Right lung (tissue), 5 donors: Measurements from ENCODE around the gene C5orf46. TPM values are rescaled to one million over a fixed set of nuclear protein-coding genes. Genes with fewer than 3 reads are reported as not detected.
"Not testable (repeated sequence)": the region's sequence is repeated elsewhere in the genome, so short reads cannot be mapped to it uniquely, and the experiment has no call there.

Source experiments
- DNase-seq, 2 donors: peaks; one replicate each; pipeline ENCODE4 v3.0.0-alpha.2; 2013
- polyA plus RNA-seq, 5 donors: library from polyadenylated mRNA; unstranded; fragments of 120-200 nt; gene quantifications; one replicate each; pipeline versions ENCODE4 v1.2.1 to v1.2.3, GENCODE V29; 2013; ENCODE audit warnings: inconsistent platforms in 1 of 5, low replicate concordance in 1 of 5; ENCODE audit not compliant: insufficient read length in 5 of 5, insufficient read depth in 1 of 5

C5orf46 gene
- polyA plus RNA-seq, 5 donors, result 0.94 to 3.8 (median 2.1) TPM

DNA sequence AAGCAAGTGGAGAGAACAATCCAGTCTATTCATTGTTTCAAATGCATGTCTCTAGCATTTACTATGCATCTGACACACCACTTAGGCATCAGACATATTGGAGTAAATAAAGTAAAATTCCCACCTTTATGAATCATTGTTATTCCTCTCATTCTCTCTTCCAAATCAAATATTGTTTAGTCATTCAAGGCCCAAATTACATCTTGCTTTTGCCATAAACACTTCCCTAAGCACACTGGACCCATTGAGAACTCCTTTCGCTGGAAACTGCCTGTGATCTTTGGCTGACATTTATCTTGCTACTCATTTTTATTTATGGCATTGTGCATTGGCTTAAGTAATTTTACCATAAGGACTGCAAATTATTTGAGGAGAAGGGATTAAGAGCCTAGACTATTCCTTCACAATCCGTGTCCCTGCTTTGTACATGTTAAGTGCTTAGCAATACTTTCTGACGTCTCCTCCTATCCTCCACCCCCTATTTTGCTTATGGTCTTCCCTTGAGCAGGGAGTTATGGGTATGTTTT lies 7.4 kb downstream of the C5orf46 start:
- no peak for DNase-seq

DNA sequence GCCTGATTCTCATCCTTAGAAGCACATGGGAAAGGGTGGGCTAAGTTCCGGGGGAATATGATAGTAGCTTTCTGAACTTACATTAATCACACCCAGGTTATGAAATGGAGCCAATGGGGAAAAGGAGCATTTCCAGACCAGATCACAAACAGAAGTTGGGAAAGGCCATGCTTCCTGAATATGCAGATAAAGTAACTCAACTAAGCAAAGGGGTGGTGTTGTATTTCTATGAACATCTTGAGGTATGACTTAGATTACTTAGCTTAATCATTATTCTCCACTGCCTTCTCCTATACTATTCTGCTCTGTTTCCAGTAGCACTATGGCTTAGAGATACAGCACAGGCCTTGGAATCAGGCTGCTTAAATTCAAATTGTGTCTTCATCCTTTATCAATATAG lies 10.5 kb downstream of the C5orf46 start:
- DNase-seq, result no peak

DNA sequence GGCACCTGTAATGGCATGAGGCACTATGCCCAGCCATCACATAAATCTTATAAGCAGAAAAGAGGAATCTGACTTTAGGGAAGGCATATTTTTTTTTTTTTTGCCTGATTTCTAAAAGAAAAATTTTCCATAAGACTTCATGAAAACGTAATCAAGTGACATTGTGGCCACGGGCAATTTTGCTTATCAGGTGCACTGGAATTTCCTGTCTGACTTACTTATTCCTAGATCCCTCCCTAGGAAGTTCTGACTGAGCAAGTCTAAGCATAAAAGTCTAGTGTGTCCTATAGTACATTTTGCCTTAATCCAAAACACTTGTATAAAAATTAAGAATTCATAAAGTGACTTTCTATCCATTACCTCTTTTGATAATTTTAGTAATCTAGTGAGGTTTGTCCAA lies 12.5 kb downstream of the C5orf46 start:
- DNase-seq, result no peak

DNA sequence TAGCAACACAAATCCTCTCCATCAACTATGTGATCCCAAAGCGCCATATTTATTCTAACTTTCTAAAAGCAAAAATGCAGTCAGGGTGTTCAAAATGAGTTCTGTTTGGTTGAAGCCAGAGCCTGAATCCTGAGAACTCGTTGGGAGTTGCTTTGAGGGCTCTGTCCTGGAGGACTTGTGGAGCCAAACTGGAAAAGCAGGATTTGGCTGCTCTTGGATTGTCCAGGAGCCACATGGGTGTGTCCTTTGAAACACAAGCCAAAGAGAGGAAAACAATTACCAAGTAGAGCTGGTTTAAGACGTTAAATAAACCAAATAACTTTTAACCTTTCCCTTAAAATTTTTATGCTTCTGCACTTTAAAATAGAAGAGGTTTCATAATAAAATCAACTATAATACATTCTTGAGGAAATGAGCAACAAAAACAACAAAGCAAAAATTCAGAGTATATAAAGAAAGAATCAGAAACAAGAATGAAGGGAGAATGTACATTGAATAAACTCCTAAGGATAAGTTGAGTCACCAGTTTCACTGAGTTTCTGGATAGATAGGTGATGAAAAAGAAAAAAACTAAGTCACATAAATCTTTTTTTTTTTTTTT lies 13.5 kb downstream of the C5orf46 start:
- DNase-seq, result peak; percentile 27 to 34

DNA sequence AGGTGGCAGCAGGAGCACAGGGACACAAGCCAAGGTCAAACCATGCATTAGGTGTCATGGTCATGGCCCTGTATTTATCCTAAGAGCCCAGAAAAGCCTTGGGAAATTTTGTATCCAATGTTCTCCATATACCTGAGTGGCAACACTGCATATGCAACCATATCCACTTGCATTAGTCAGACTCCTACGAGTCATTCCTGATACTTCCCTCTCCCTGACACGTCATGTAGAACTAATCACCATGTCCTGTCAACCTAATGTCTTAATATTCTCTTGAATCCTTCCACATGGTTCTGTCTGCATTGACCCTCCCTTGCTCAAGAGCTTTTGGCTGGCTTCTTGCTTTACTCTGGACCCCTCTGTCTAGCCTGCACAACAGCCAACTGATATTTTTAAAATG lies 18.4 kb downstream of the C5orf46 start:
- no peak for DNase-seq

DNA sequence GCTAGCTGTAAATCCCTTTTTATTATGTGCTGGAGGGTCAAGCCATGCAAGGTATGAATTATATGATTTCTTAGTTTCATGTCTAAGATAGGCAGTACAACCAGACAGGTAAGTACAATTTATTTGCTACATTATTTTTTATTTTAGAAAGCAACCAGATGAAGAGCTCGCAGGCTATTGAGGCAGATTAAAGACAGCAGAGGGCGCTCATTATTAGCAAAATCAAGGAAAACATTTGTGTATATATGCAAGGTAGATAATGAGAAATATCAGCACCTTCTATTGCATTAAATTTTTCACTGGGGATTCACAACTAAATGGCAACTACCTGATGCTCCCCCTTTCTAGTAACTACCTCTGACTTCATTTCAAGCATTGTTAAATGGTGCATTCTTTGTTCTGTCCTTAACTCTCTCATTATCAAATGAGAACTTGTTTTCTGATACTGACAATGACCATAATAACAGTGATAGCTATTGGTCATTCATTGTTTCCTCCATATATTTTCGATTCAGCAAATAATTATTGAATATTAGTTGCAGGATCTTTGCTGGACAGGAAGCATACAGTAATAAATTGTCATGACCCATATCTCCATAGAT lies 19.2 kb downstream of the C5orf46 start:
- DNase-seq, result no peak

DNA sequence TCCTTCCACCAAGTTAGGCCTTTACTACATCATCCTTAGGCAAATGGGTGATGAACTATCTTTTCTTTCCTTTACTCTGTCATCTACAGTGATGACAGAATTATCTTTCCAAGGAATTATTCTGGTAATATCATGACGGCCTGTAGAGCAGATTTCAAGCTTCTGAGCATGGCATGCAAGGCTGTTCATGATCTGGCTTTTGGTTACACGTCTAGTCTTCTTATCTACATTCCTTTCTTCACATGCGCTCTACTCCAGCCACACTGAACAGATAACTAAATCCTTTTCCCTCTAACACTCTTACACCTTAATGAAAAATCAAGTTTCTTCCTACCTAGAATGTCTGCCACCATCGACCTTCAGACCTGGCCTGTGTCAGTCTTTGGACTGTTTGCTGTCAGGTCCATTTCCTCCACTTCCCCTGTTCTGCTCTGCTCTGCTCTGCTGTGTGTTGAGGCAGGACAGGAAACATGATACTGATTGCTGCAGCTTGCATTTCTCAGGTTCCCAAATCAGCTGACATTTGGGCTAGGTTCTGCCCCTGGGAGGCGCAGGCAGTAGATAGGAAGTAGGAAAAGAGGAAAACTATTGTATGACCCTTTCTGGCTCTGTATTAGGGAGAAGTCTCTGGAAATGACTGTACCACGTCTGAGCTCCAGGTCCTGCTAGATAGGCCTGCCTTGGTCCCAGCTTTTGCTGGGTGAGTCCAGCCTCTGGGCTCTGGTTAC lies 23.6 kb downstream of the C5orf46 start:
- no peak for DNase-seq

DNA sequence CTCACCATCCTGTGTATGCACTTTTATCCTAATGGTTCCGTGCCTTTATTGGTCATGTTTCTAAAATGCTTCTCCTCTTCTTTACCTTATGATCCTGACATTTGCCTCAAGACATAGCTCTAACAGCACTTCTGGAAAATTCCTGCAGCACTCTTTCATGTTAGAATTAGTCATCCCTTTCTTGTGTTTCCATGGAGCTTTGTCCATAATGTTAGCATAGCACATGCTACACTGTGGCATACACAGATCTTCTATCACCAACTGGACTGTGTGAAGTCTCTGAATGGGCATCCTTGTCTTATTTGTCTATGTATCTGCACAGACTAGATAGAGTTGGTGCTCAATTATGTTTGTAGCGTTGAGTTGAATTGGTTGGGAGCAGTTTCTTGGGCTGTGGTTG lies 25.9 kb downstream of the C5orf46 start:
- DNase-seq, result no peak

DNA sequence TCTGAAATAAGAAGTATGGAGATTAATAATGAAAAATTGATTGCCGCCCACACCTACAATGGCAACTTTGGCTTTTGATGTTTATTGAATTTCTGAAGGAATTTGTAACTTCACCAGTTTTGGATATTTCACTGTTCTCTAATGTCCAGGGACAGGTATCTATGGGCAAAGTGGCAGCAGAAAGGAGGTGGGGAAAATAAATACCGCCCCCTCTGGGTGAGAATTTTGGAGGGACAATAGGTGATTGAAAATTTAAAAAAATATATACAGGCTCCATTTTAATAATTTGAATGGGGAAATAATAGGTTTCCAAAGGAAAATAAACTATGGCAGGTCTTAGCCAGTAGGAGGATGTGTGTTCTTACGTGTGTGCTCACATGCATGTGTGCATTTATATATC lies 26.6 kb downstream of the C5orf46 start:
- DNase-seq, result no peak

DNA sequence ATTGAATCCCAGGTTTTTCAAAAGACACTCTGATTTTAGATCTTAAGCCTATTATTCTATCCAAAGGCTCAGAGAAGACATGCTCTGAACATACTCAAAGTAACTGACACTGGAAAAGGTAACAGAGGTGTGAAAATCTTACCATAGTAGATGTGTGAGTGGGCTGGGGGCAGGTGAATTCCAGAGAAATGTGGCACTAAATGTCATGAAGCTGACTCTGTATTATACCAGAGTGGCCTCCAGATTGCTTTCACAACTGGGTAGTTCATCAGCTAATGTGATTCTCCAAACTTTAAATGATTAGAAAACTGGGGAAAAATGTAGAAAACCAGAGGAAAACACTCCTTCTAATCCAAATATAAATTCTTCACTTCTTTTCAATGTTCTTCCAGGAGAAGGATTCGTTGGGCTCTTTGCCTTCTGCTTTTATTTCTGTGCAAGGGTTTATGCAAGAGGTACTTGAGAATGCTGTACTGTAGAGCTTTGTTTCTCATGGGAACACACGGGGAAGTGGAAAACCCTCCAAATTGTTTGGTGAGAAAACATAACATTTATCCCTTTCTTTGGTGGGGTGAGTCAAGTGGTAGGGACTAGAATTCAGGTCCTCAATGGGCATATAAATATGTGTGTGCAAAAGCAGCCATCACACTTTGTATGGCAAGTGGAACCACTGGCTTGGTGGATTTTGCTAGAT lies 28.1 kb downstream of the C5orf46 start, which contains the start of gene SCGB3A2:
Gene SCGB3A2 (plus strand): TSS at position 646 of the 694 bp plus-strand sequence. CDS start 93 bp downstream, outside the sequence.
- peak; percentile 17 to 21 for DNase-seq

DNA sequence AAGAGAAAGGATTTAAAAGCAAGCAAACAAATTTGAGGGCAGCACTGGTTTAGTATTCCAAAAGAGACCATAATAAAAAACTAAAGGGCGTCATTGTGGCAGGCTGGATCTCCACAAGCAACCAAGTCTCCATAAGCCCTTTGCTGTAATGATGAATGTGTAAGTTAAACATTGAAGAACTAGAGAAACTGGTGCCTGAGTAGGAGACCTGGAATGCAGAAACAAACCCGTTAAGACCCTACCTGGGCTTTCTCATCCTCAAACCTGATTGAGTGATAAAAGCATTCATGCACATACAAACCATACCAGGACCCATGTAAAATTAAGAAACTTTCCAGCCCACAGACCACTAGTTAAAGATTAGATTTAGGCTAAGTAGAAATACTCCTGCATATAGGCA lies 29.7 kb downstream of the C5orf46 start:
- DNase-seq, result no peak

DNA sequence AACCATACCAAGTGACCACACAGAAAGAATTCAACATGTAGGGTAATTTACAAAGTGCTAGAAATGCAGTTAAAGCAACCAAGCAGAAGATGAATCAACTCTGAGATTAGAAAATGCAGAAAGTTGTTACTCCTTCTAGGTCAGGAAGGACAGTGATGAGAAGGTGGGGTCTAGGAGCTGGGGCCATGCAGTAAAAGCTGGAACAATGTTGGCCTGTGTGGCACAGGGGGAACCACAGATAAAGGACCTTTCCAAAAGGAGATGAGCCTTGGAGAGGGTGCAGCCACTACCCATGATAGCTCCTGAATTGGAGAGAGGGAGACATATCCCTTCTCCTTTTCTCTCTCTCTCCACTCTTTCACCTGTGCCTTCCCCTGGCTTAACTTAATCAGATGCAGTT lies 30.2 kb downstream of the C5orf46 start:
- DNase-seq, result no peak

DNA sequence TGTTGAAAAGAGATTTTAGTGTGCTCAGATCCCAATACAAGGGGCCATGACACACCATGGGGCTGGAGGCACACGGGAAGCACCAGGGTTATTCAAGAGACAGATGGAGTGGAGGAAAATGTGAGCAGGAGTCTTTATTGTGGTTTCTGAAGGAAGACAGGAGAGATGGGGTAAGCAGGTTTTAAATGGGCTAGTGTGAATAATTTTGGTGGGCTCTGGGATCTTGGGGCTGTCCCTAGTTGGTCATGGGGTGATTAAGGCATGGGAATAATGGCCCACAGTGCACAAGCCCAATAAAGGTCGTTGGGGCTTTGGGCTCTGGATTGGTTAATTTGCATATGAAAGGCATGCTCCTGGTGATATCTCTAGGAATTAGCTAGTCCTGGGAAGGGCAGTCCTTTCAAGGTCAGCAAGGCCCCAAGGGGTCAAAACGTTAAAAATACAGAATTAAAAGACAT lies 31.4 kb downstream of the C5orf46 start:
- no peak for DNase-seq

DNA sequence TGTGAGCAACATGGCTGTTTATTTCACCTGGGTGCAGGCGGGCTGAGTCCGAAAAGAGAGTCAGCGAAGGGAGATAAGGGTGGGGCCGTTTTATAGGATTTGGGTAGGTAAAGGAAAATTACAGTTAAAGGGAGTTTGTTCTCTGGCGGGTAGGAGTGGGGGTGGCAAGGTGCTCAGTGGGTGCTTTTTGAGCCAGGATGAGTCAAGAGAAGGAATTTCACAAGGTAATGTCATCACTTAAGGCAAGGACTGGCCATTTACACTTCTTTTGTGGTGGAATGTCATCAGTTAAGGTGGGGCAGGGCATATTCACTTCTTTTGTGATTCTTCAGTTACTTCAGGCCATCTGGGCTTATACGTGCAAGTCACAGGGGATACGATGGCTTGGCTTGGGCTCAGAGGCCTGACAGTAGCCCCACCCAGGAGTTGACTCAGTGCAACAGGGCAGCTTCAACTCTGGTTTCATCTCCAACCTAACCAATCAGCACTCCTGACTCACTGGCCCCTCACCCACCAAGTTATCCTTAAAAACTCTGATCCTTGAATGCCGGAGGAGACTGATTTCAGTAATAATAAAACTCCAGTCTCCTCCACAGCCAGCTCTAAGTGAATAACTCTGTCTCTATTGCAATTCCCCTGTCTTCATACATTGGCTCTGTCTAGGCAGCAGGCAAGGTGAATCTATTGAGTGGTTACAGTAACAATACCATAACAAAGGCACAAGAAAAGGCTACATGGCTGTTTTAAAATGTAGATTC lies 32.0 kb downstream of the C5orf46 start:
- DNase-seq, result not testable (repeated sequence)

DNA sequence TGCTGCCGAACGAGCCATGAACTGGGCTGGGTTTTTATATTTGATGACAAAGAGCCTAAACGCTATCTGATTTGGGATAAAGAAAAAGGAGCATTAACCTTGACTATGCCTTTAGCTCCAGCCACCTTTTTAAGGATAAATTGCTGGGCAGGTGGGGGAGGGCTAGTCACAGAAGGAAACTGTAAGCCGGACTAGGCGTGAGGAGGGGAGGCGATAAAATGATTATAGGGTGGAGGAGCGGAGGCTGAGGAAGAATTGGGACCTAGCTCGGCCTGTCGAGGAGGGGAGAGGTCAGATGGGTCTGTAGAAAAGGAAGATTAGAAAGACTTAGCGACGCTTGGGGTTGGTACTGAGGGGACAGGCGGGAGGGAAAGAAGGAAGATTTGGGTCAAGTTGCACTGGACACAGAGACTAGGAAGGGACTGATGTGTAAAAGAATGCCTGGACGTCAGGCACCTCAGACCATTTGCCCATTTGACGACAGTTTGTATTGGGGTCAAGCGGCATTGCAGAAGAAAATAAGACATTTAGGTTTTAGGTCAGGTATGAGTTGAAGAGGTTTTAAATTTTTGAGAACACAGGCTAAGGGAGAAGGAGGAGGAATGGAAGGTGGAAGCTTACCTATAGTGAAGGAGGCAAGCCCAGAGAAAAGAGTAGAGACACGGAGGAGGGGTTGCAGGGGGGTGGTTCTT lies 33.4 kb downstream of the C5orf46 start:
- DNase-seq, result not testable (repeated sequence)

DNA sequence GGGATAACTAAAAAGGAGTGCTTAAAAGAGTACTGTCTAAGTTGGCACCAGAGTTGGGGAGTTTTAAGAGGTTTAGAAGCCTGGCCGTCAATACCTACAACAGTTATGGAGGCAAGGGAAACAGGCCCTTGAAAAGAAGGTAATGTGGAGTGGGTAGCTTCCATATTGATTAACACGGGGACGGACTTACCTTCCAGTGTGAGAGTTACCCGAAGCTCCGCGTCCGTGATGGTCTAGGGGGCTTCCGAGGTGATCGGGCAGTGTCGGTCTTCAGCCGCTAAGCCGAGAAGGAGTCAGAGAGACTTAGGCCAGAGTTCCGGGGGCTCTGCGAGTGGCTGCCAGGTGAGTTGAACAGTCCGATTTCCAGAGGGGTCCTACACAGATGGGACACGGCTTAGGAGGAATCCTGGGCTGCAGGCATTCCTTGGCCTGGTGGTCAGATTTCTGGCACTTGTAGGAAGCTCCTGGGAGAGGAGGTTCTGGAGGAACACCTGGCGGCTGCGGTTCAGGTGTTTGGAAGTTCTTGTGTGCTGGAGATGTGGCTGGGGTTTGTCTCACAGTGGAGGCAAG lies 34.3 kb downstream of the C5orf46 start:
- not testable (repeated sequence) for DNase-seq

DNA sequence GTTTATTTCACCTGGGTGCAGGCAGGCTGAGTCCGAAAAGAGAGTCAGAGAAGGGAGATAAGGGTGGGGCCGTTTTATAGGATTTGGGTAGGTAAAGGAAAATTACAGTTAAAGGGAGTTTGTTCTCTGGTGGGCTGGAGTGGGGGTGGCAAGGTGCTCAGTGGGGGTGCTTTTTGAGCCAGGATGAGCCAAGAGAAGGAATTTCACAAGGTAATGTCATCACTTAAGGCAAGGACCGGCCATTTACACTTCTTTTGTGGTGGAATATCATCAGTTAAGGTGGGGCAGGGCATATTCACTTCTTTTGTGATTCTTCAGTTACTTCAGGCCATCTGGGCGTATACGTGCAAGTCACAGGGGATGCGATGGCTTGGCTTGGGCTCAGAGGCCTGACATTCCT lies 36.4 kb downstream of the C5orf46 start:
- DNase-seq, result not testable (repeated sequence)

DNA sequence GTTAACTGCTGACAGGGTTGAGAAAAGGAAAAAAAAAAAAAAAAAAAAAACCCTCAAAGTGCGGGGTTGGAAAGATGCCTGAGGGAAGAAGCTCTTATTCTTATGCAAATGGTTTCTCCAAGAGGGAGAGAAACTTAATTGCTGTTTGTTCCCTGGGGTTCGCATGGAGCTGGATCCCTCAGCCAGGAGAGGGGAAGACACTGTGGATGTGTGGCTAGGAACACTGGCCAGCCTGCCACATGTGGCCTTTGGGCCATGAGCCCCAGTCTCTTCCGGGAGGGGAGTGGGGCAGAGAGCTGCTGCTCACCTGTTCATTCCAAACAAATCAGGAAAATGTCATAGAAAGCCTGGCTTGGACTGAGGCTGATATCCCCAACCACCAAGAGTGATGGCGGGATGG lies 37.2 kb downstream of the C5orf46 start:
- no peak for DNase-seq

DNA sequence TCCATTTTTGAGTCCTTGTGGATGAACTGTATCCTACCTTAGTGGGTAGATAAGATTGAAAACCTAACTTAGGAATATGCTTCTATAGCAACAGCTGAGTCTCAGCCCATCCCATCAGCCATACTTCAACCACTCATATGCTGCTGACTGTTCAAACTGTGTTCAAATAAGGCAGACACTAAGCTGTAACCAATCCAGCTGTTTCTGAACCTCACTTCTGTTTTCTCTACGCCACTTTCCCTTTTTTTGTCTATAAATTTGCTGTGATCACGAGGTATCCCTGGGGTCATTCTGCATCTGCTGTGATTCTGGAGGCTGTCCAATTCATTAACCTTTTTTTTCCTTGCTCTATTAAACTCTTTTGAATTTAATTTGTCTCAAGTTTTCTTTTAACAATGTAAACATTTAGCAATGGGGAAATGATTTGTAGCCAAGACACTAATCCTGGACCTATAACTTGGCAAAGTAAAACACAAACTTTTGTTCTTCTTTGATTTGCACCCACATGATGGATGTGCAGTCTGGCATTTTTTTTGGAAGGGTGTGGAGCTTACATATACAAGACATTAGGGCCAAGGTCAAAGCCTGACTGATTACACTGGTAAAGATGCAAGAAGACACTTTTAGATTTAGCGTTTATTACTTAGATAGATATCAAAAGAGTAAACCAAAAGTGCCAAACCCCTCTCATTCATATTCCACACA lies 42.7 kb downstream of the C5orf46 start:
- peak; percentile 21 to 26 for DNase-seq

DNA sequence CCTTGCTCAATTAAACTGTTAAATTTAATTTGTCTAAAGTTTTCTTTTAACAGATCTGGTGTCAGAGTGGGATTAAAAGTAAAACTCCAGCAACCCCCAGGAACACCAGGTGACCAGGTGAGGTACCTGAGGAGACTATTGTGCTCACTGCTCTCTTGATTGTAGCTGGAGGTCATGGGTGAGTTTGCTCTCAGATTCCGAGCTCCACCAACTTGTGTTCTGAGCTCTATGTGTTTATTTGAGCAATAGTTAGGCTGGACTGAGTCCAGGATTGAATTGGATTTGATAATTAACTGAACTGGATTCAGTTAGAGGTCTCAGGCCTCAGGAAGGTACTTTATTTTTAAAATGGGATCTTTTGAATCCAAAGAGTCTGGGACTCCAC lies 45.7 kb downstream of the C5orf46 start:
- no peak for DNase-seq
